ENCODE measurements around the gene GOLGA6L7. TPM values are rescaled to one million over a fixed set of nuclear protein-coding genes. Genes with fewer than 3 reads are reported as not detected.
"Not testable (repeated sequence)": the region's sequence is repeated elsewhere in the genome, so short reads cannot be mapped to it uniquely, and the experiment has no call there.

The GOLGA6L7 gene
- total RNA-seq, 2 experiments from 2014 or later = not detected

GRCh38 chr15:28811852-28812550 is 36.4 kb downstream of the GOLGA6L7 start:
- H3K4me3 Mint-ChIP-seq; H3K27ac Mint-ChIP-seq; DNase-seq; H3K36me3 Mint-ChIP-seq (ENCODE audit: low read depth); H3K4me1 Mint-ChIP-seq; H3K9me3 Mint-ChIP-seq; CTCF ChIA-PET; POLR2A ChIA-PET: not testable (repeated sequence)
- H3K27me3 Mint-ChIP-seq = peaks cover 21% of the 10 kb centered on the region

- DNase-seq; H3K27ac Mint-ChIP-seq; H3K4me3 Mint-ChIP-seq; H3K9me3 Mint-ChIP-seq; CTCF ChIA-PET; POLR2A ChIA-PET; H3K36me3 Mint-ChIP-seq (ENCODE audit: low read depth); H3K4me1 Mint-ChIP-seq: not testable (repeated sequence)
- peaks cover 19% of the 10 kb centered on the region for H3K27me3 Mint-ChIP-seq
Observed at GRCh38 chr15:28810444-28810843, 38.0 kb downstream of the GOLGA6L7 start.

- H3K27ac Mint-ChIP-seq; POLR2A ChIA-PET; CTCF ChIA-PET; H3K4me1 Mint-ChIP-seq; H3K36me3 Mint-ChIP-seq (ENCODE audit: low read depth); H3K9me3 Mint-ChIP-seq; DNase-seq; H3K4me3 Mint-ChIP-seq: not testable (repeated sequence)
- H3K27me3 Mint-ChIP-seq = peaks cover 12% of the 10 kb centered on the region
Observed at GRCh38 chr15:28808136-28808535, 40.3 kb downstream of the GOLGA6L7 start.

- H3K27ac Mint-ChIP-seq; H3K36me3 Mint-ChIP-seq (ENCODE audit: low read depth); CTCF ChIA-PET; H3K4me3 Mint-ChIP-seq; POLR2A ChIA-PET; DNase-seq; H3K4me1 Mint-ChIP-seq; H3K9me3 Mint-ChIP-seq: not testable (repeated sequence)
- peaks cover 10% of the 10 kb centered on the region for H3K27me3 Mint-ChIP-seq
Observed at GRCh38 chr15:28800366-28800765, 48.1 kb downstream of the GOLGA6L7 start.

- H3K4me3 Mint-ChIP-seq; H3K9me3 Mint-ChIP-seq; H3K4me1 Mint-ChIP-seq; DNase-seq; CTCF ChIA-PET; H3K27ac Mint-ChIP-seq; H3K36me3 Mint-ChIP-seq (ENCODE audit: low read depth); POLR2A ChIA-PET: not testable (repeated sequence)
- H3K27me3 Mint-ChIP-seq = peaks cover 13% of the 10 kb centered on the region
Observed at GRCh38 chr15:28798234-28798633, 50.2 kb downstream of the GOLGA6L7 start.

- H3K9me3 Mint-ChIP-seq; H3K4me3 Mint-ChIP-seq; CTCF ChIA-PET; DNase-seq; H3K4me1 Mint-ChIP-seq; H3K36me3 Mint-ChIP-seq (ENCODE audit: low read depth); H3K27ac Mint-ChIP-seq; POLR2A ChIA-PET: not testable (repeated sequence)
- H3K27me3 Mint-ChIP-seq = peaks cover 28% of the 10 kb centered on the region
Observed at GRCh38 chr15:28794231-28794630, 54.2 kb downstream of the GOLGA6L7 start.

Other genes with a start within 250 kb of the GOLGA6L7 start
- gene GOLGA8M, start 136.2 kb downstream of the GOLGA6L7 start, total RNA-seq = 1 to 10 TPM; 2.2 to 2.7 TPM
- gene APBA2, start 37.3 kb upstream of the GOLGA6L7 start, total RNA-seq = under 1 TPM; 0.81 to 0.93 TPM

Data from activated CD4-positive, alpha-beta memory T cell treated with anti-CD3 and anti-CD28 coated beads, Interleukin-2, amount 10 ng/mL, durations not matched to agents 7 days and 5 days (primary cell).